SH-SY5Y (cell line): Measurements from ENCODE around the gene HIVEP1.

Source experiments
- GATA2 ChIP-seq: IDR thresholded peaks from 2 replicates; pipeline ENCODE4 v1.6.1; 2011; ENCODE audit warnings: mild to moderate bottlenecking, low read depth, low read length
- GATA3 ChIP-seq: IDR thresholded peaks from 2 replicates; pipeline ENCODE4 v1.6.1; 2011; ENCODE audit warnings: low read depth, mild to moderate bottlenecking, low read length, moderate library complexity

DNA sequence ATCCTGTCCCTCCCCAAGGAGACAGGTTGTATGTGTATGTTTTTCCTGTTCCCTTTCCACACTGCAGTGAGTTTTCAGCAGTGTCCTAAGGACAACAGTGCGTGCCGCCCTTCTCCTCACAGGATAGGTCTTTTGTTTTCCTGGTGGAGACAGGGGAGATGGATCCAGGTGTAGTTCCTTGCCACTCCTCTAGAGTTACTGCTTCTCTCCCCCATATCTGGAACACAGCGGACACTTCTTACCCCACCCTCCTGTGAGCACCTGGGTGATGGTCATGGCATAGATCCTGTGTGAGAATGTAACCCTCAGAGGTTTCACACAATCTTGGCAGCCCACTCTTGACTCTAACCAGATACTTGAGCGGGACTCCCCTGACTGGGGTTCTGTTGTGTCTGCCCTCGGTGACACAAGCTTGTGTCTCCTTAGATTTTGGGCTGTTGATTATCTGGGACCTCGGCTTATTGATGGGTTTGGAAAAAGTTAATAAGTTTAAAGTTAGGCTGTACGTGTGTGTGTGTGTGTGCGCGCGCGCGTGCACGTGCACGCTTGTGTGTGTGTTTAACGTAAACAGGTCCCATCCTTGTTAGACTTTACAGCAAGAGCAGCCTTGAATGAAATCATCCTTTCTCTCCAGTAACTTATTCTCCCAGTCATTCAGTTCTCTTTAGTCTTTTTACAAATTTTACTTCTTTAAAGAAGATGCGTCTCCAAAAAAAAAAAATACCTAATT is 146.7 kb downstream of the HIVEP1 start:
- TF ChIP-seq GATA2 (no peak), GATA3 (no peak)
